ENCODE results near the gene EEFSEC. TPM values are rescaled to one million over a fixed set of nuclear protein-coding genes. Genes with fewer than 3 reads are reported as not detected.

EEFSEC gene
- total and polyA plus RNA-seq, 10 donors: 8.5 to 19.2 (median 14.2) TPM

DNA sequence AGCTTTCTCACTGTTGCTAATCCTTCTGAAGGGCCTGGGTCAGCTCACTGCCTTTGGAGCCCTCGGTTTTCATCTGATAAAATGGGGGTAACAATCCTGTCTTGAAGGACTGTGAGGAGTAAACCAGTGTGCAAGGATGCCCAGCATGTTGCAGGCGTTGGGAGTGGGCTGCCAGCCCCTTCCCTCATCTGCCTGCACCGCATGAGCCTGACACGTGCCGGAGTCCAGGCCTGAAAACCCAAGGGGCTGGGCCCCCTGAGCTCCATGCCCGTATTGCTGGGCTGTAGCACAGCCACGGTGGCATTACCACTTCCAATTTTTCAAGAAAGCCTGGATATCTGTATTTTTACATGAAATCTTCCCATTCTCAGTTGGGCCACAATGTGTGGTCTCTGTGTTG lies 215.3 kb downstream of the EEFSEC start:
- TF ChIP-seq, protein P1, sequence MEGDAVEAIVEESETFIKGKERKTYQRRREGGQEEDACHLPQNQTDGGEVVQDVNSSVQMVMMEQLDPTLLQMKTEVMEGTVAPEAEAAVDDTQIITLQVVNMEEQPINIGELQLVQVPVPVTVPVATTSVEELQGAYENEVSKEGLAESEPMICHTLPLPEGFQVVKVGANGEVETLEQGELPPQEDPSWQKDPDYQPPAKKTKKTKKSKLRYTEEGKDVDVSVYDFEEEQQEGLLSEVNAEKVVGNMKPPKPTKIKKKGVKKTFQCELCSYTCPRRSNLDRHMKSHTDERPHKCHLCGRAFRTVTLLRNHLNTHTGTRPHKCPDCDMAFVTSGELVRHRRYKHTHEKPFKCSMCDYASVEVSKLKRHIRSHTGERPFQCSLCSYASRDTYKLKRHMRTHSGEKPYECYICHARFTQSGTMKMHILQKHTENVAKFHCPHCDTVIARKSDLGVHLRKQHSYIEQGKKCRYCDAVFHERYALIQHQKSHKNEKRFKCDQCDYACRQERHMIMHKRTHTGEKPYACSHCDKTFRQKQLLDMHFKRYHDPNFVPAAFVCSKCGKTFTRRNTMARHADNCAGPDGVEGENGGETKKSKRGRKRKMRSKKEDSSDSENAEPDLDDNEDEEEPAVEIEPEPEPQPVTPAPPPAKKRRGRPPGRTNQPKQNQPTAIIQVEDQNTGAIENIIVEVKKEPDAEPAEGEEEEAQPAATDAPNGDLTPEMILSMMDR (IDR thresholded peaks at IDR 0.05 in 8 of 11, conservative IDR thresholded peaks at IDR 0.05 in 3 of 11): no peak
- no peak for TF ChIP-seq POLR2A (IDR thresholded peaks at IDR 0.05)
- no peak for TF ChIP-seq POLR2AphosphoS5 (IDR thresholded peaks at IDR 0.05)
- H3K36me3 ChIP-seq: peaks cover 0 to 53% (median 0%) of the 10 kb centered on the region in 6 donors
- 92 to 98% (median 94%) methylated on average over 7 of the region's 7 CpGs for WGBS, 5 donors
- intact Hi-C loops (cut with DNase I; ENCODE audit: low total_unique reads): no loop called here
- no peaks in the 10 kb centered on the region for H3K9me3 ChIP-seq
- DNase-seq: peak; percentile 50
- H3K4me1 ChIP-seq: peaks cover 0 to 25% (median 11%) of the 10 kb centered on the region in 6 donors
- H3K27me3 ChIP-seq (replicated peaks in 1 of 7): no peaks in the 10 kb centered on the region
- no peak overlapping the region for H3K4me3 ChIP-seq
- H3K27ac ChIP-seq: no peak overlapping the region

DNA sequence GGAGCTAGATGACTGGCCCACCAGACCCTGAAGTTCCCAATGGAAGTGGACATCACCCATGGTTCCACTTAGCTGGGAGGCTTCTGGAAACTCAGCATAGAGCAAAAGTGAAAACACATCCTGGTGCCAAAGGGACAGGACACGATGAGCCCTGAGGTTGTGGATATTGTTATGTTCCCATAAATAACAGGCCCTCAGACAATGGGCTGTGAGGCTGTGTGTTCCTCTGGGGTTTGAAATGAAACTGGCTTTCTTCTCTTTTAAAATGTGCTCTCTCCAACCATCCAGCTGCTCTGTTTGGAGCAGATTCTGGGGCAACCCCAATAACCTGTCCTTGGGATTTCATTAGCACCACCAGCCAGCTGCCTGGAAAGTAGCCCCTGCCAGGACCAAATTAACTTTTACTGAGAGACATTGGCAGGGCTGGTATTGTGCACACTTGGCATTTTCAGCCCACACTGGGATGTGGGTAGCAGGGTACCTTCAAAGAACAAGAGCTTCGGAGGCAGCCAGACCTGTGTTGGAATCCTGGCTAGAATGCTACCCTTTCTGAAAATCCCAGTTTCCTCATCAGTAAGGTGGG lies 215.9 kb downstream of the EEFSEC start:
- peak; percentile 15 for DNase-seq
- H3K4me3 ChIP-seq: no peak overlapping the region
- TF ChIP-seq, protein P1 (IDR thresholded peaks at IDR 0.05 in 8 of 11, conservative IDR thresholded peaks at IDR 0.05 in 3 of 11): no peak
- H3K4me1 ChIP-seq: peaks cover 0 to 25% (median 11%) of the 10 kb centered on the region in 6 donors
- H3K27me3 ChIP-seq (replicated peaks in 1 of 7): no peaks in the 10 kb centered on the region
- no peak overlapping the region for H3K27ac ChIP-seq
- H3K9me3 ChIP-seq: no peaks in the 10 kb centered on the region
- 59 to 80% (median 75%) methylated on average over 2 of the region's 2 CpGs for WGBS, 5 donors
- intact Hi-C loops (cut with DNase I; ENCODE audit: low total_unique reads): no loop called here
- peaks cover 0 to 55% (median 0%) of the 10 kb centered on the region in 6 donors for H3K36me3 ChIP-seq

- intact Hi-C loops (cut with DNase I; ENCODE audit: low total_unique reads): no loop called here
- Histone ChIP-seq H3K27ac (no peak overlapping the region), H3K4me3 (no peak overlapping the region), H3K9me3 (no peaks in the 10 kb centered on the region), H3K27me3 (replicated peaks in 1 of 7) (no peaks in the 10 kb centered on the region), H3K4me1 (peaks cover 0 to 30% (median 11%) of the 10 kb centered on the region in 6 donors), H3K36me3 (peaks cover 0 to 51% (median 0%) of the 10 kb centered on the region in 6 donors)
- DNase-seq: peak; percentile 74
- 75 to 87% (median 85%) methylated on average over 10 of the region's 10 CpGs for WGBS, 5 donors
- TF ChIP-seq POLR2AphosphoS5 (IDR thresholded peaks at IDR 0.05) (peak in 1 of 3 donors; percentile 40), POLR2A (IDR thresholded peaks at IDR 0.05) (no peak)
- TF ChIP-seq, protein P1 (IDR thresholded peaks at IDR 0.05 in 8 of 11, conservative IDR thresholded peaks at IDR 0.05 in 3 of 11): no peak
Measured at GRCh38 chr3:128369881-128370642, 216.8 kb downstream of the EEFSEC start.

DNA sequence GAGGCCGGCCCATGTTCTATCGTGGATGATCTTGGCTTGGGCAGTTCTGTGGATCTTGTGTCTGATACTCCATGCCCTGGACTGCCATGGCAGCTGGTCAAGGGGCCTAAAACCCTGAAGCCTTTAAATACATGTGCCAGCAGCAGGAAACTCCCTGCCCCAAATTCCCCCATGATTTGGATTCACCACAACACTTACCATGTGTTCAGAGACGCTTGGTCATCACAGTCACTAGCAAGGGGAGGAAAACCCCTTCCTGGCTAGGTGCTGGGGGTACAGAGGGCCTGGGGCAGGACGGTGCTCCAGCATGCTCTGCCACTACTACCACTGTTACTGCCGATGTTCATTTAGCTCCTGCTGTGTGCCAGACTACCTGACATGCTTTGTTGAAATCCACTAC lies 219.0 kb downstream of the EEFSEC start:
- no peaks in the 10 kb centered on the region for H3K27me3 ChIP-seq (replicated peaks in 1 of 7)
- no peaks in the 10 kb centered on the region for H3K9me3 ChIP-seq
- H3K4me3 ChIP-seq: no peak overlapping the region
- intact Hi-C loops (cut with DNase I; ENCODE audit: low total_unique reads): no loop called here
- WGBS, 5 donors: 79 to 94% (median 88%) methylated on average over 4 to 5 of the region's 5 CpGs
- H3K4me1 ChIP-seq: peaks cover 0 to 30% (median 11%) of the 10 kb centered on the region in 6 donors
- TF ChIP-seq POLR2AphosphoS5 (IDR thresholded peaks at IDR 0.05) (no peak), POLR2A (IDR thresholded peaks at IDR 0.05) (no peak)
- no peak overlapping the region for H3K27ac ChIP-seq
- H3K36me3 ChIP-seq: peaks cover 0 to 46% (median 0%) of the 10 kb centered on the region in 6 donors
- DNase-seq: no peak
